NT2/D1 (cell line): Measurements from ENCODE around the gene ATMIN.

ENCODE experiments used
- DNase-seq: peaks from one replicate; pipeline ENCODE4 v3.0.0-alpha.2; 2011; ENCODE audit warnings: low read depth, low spot score
- H3K27me3 ChIP-seq: 2 replicates; pipeline ENCODE4 v1.6.0; 2011; ENCODE audit warnings: mild to moderate bottlenecking; ENCODE audit not compliant: insufficient read length, insufficient read depth
- H3K36me3 ChIP-seq: 2 replicates; pipeline ENCODE4 v1.6.1; 2011; ENCODE audit warnings: mild to moderate bottlenecking, low read length, mixed read lengths; ENCODE audit not compliant: insufficient read depth, insufficient read length
- H3K4me1 ChIP-seq: 2 replicates; pipeline ENCODE4 v1.5.1; 2011; ENCODE audit not compliant: insufficient read depth, insufficient read length
- H3K4me3 ChIP-seq: 2 replicates; pipeline ENCODE4 v1.5.1; 2011; ENCODE audit warnings: low read depth; ENCODE audit not compliant: insufficient read length
- H3K9ac ChIP-seq: 2 replicates; pipeline ENCODE4 v1.6.0; 2011; ENCODE audit warnings: low read depth; ENCODE audit not compliant: insufficient read length
- H3K9me3 ChIP-seq: 2 replicates; pipeline ENCODE4 v1.5.1; 2011; ENCODE audit warnings: mild to moderate bottlenecking, low read length; ENCODE audit not compliant: insufficient read depth
- SUZ12 ChIP-seq: IDR thresholded peaks from 2 replicates; pipeline ENCODE4 v1.6.1; 2011; ENCODE audit not compliant: insufficient read length, insufficient read depth; ENCODE audit errors: extremely low read depth
- YY1 ChIP-seq: IDR thresholded peaks from 2 replicates; pipeline ENCODE4 v1.6.1; 2011; ENCODE audit not compliant: insufficient read length, insufficient read depth
- ZNF274 ChIP-seq: IDR thresholded peaks from 2 replicates; pipeline ENCODE4 v1.6.1; 2011; ENCODE audit warnings: mild to moderate bottlenecking, low read depth, low read length

ATMIN gene, protein sequence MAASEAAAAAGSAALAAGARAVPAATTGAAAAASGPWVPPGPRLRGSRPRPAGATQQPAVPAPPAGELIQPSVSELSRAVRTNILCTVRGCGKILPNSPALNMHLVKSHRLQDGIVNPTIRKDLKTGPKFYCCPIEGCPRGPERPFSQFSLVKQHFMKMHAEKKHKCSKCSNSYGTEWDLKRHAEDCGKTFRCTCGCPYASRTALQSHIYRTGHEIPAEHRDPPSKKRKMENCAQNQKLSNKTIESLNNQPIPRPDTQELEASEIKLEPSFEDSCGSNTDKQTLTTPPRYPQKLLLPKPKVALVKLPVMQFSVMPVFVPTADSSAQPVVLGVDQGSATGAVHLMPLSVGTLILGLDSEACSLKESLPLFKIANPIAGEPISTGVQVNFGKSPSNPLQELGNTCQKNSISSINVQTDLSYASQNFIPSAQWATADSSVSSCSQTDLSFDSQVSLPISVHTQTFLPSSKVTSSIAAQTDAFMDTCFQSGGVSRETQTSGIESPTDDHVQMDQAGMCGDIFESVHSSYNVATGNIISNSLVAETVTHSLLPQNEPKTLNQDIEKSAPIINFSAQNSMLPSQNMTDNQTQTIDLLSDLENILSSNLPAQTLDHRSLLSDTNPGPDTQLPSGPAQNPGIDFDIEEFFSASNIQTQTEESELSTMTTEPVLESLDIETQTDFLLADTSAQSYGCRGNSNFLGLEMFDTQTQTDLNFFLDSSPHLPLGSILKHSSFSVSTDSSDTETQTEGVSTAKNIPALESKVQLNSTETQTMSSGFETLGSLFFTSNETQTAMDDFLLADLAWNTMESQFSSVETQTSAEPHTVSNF

DNA sequence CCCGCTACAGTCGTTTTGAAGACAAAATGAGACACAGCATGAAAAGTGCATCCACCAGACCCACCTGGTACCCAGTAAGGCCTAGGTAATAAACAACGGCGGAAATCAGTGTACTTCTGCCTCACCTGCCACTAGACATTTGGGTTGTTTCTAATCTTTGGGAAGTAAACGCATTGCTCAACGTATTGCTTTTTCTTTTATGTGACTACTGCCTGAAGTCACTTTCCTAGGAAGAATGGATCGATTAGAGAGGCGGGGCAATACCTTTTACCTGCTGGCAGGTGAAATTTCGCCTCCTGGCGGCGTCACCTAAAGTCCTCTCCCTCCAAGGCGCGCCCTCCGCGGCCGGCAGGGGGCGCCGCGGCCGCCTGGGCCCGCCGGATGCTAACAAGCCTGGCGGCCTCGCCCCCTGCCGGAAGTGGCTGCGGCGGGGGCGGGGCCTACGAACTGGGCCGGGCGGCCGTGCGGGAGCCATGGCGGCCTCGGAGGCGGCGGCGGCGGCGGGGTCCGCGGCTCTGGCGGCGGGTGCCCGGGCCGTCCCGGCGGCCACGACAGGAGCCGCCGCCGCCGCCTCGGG, at the start of gene ATMIN:
ATMIN (plus strand) TSS at position 445 of the 577 bp plus-strand sequence; CDS start at position 474, 29 bp downstream.
- no peaks in the 10 kb centered on the region for H3K4me1 ChIP-seq
- DNase-seq, result peak; percentile 80
- H3K9me3 ChIP-seq, result peaks cover 13% of the 10 kb centered on the region
- H3K27me3 ChIP-seq, result no peaks in the 10 kb centered on the region
- TF ChIP-seq SUZ12 (no peak), ZNF274 (no peak), YY1 (no peak)
- H3K4me3 ChIP-seq, result peak within 1 kb of the TSS; percentile 81
- peak within 1 kb of the TSS; percentile 92 for H3K9ac ChIP-seq
- H3K36me3 ChIP-seq, result peaks cover 54% of the 10 kb centered on the region

- no peak for DNase-seq
- TF ChIP-seq ZNF274 (no peak), YY1 (no peak), SUZ12 (no peak)
- peaks cover 4% of the 10 kb centered on the region for H3K36me3 ChIP-seq
- no peak overlapping the region for H3K9ac ChIP-seq
- no peaks in the 10 kb centered on the region for H3K9me3 ChIP-seq
- no peaks in the 10 kb centered on the region for H3K27me3 ChIP-seq
- no peak overlapping the region for H3K4me3 ChIP-seq
- H3K4me1 ChIP-seq, result no peaks in the 10 kb centered on the region
These were observed 49.1 kb upstream of the ATMIN start for GRCh38 chr16:80986557-80986956.

DNA sequence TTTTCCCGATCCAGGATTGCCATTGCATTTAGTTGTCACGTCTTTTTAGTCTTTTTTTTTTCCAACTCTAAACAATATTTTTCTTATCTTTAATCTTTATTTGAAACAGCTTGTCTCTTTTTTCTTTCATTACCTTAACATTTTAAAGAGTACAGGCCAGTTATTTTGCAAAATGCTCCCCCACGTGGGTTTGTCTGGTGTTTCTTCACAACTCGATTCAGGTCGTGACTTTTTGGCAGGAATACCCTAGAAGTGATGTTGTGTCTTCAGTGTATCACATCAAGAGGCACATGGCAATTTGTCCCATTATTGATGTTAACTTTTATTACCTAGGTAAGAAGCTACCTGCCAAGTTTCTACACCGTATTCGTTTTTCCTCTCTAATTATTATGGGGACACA, 46.9 kb upstream of the ATMIN start:
- peaks cover 8% of the 10 kb centered on the region for H3K36me3 ChIP-seq
- no peaks in the 10 kb centered on the region for H3K4me1 ChIP-seq

GRCh38 chr16:80989801-80990200, 45.8 kb upstream of the ATMIN start:
- Histone ChIP-seq H3K9ac (no peak overlapping the region), H3K4me1 (no peaks in the 10 kb centered on the region), H3K36me3 (peaks cover 8% of the 10 kb centered on the region), H3K4me3 (no peak overlapping the region), H3K9me3 (no peaks in the 10 kb centered on the region), H3K27me3 (no peaks in the 10 kb centered on the region)
- DNase-seq, result no peak
- TF ChIP-seq SUZ12 (no peak), ZNF274 (no peak), YY1 (no peak)

More for the DNA sequence above, 46.9 kb upstream of the ATMIN start:
- no peak overlapping the region for H3K9ac ChIP-seq
- H3K27me3 ChIP-seq, result no peaks in the 10 kb centered on the region
- no peak for TF ChIP-seq SUZ12
- TF ChIP-seq YY1, result no peak
- TF ChIP-seq ZNF274, result no peak
- no peak overlapping the region for H3K4me3 ChIP-seq
- DNase-seq, result no peak
- no peaks in the 10 kb centered on the region for H3K9me3 ChIP-seq

- peaks cover 9% of the 10 kb centered on the region for H3K36me3 ChIP-seq
- H3K9me3 ChIP-seq, result no peaks in the 10 kb centered on the region
- H3K27me3 ChIP-seq, result no peaks in the 10 kb centered on the region
- no peak for DNase-seq
- no peak overlapping the region for H3K9ac ChIP-seq
- TF ChIP-seq SUZ12 (no peak), YY1 (no peak), ZNF274 (no peak)
- H3K4me1 ChIP-seq, result no peaks in the 10 kb centered on the region
- no peak overlapping the region for H3K4me3 ChIP-seq
These were observed 45.1 kb upstream of the ATMIN start for GRCh38 chr16:80990577-80990976.

DNA sequence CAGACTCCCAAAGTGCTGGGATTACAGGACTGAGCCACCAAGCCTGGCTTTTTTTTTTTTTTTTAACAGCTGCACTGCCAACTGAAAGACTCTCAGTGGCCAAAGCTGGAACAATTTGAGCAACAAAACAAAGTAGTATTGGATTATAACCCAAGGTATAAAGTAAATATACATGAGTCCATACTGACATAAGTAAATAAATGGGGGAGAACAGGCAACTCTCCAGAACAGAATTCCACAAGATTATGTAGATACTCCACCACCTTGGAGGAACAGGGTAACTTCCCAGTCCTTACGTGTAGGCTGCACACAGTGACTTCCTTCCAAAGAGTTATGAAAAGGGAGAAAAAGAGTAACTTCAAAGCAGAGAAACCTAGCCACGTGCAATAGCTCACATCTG, 44.7 kb upstream of the ATMIN start:
- DNase-seq, result no peak
- H3K4me1 ChIP-seq, result no peaks in the 10 kb centered on the region
- H3K9ac ChIP-seq, result no peak overlapping the region
- no peak for TF ChIP-seq SUZ12
- no peak for TF ChIP-seq YY1
- no peak for TF ChIP-seq ZNF274
- H3K27me3 ChIP-seq, result no peaks in the 10 kb centered on the region
- H3K9me3 ChIP-seq, result no peaks in the 10 kb centered on the region
- no peak overlapping the region for H3K4me3 ChIP-seq
- H3K36me3 ChIP-seq, result peaks cover 10% of the 10 kb centered on the region
